Heart right ventricle (tissue), 16 donors: ENCODE data around the gene RFC1. TPM values are rescaled to one million over a fixed set of nuclear protein-coding genes. Genes with fewer than 3 reads are reported as not detected.
"Not testable (repeated sequence)": the region's sequence is repeated elsewhere in the genome, so short reads cannot be mapped to it uniquely, and the experiment has no call there.

Source experiments
- ATAC-seq, 8 donors: fragments of 200-7000 bp; cut with Tn5 transposase; one replicate each; pipeline ENCODE4 v1.9.1; 2020; ENCODE audit warnings: mild to moderate bottlenecking in 8 of 8, moderate library complexity in 8 of 8, moderate number of reproducible peaks in 1 of 8
- DNase-seq, 2 donors: peaks; one replicate each; pipeline ENCODE4 v3.0.0-alpha.2; 2020
- H3K27ac ChIP-seq, 10 donors: fragments of 200-600 bp; sonication (generic) in 2 of 10; one replicate each; pipeline versions ENCODE4 v1.5.0 to v1.8.0; 2020 to 2022; ENCODE audit warnings: mild to moderate bottlenecking in 3 of 10
- H3K27me3 ChIP-seq, 7 donors: fragments of 200-600 bp; one replicate each; pipeline ENCODE4 v1.8.0; 2021 to 2022; ENCODE audit warnings: mild to moderate bottlenecking in 2 of 7
- H3K36me3 ChIP-seq, 9 donors: fragments of 200-600 bp; sonication (generic) in 1 of 9; one replicate each; pipeline versions ENCODE4 v1.5.0 to v1.8.0; 2020 to 2022; ENCODE audit warnings: mild to moderate bottlenecking in 2 of 9
- H3K4me1 ChIP-seq, 9 donors: fragments of 200-600 bp; sonication (generic) in 1 of 9; one replicate each; pipeline versions ENCODE4 v1.5.0 to v1.8.0; 2020 to 2022; ENCODE audit warnings: mild to moderate bottlenecking in 4 of 9
- H3K4me3 ChIP-seq, 10 donors: fragments of 200-600 bp; sonication (generic) in 2 of 10; one replicate each; pipeline versions ENCODE4 v1.5.0 to v1.8.0; 2020 to 2022; ENCODE audit warnings: mild to moderate bottlenecking in 7 of 10, moderate library complexity in 2 of 10
- H3K9me3 ChIP-seq, 11 donors: fragments of 200-600 bp in 10 of 11; sonication (generic) in 2 of 11; one replicate each; pipeline versions ENCODE4 v1.5.0 to v1.8.0; 2013 to 2022; ENCODE audit warnings: mild to moderate bottlenecking in 2 of 11, control low read depth in 1 of 11, moderate library complexity in 1 of 11
- CTCF ChIP-seq, 9 donors: fragments of 200-600 bp; sonication (generic) in 2 of 9; IDR thresholded peaks; one replicate each; pipeline versions ENCODE4 v1.5.0 to v1.8.0; 2021 to 2022; ENCODE audit warnings: antibody characterized with exemption in 9 of 9, mild to moderate bottlenecking in 5 of 9, moderate library complexity in 1 of 9
- WGBS, 2 donors: extraction: QIAGEN DNeasy Blood & Tissue Kit; methylation state at CpG; one replicate each; pipeline ENCODE4 v1.1.7; 2013; ENCODE audit warnings: inconsistent platforms in 1 of 2; 5-methylcytosine and 5-hydroxymethylcytosine counted together
- intact Hi-C, 10 donors: fragments of 100-400 bp; cut with DNase I; formaldehyde crosslinking; loops; one replicate each; pipeline versions ENCODE4 v1.11.1 to v1.14.2; 2022
- polyA plus RNA-seq, 2 donors: library from polyadenylated mRNA; stranded (reverse); fragments of 200-250 nt; gene quantifications; one replicate each; pipeline ENCODE4 v1.2.3, GENCODE V29; 2013
- total RNA-seq, 10 donors: library from RNA; stranded (reverse); fragmentation: NEBNext Ultra II Directional in 3 of 10; extraction: Animal tissue kit (Norgen Biotek cat#: 25700) in 3 of 10; gene quantifications; one replicate each; pipeline versions ENCODE4 v1.2.1 to v1.2.4, GENCODE V29; 2021 to 2023
- donor health status: Arrhythmogenic right ventricular cardiomyopathy.
- donor health status: ischemic (EF 13 %, LVEDD 7.1; RV severe dilation, severe dysfunction).
- donor health status: healthy with polysubstance abuse.
- donor health status: DM: no; HTN: yes; CAD: no.
- donor health status: DM: no; HTN: no; CAD: no.
- donor health status: ischemic (EF 25% LVEDD 6.9; RV normal size, moderate dysfunction).
- donor health status: ischemic (EF 25% LVEDD 5.7; RV mildly dilated, moderate dysfunction).
- donor health status: healthy.
- donor health status: DM: yes; HTN: yes; CAD: no.
- donor health status: Ischemic cardiomyopathy.
- donor health status: ischemic (EF 35%, LVEDD 5.7; RV mildly dilated, moderate dysfunction).
- donor health status: nonischemic (EF 11% LVEDD 7.7; RV severe dilation, severe dysfunction).
- donor health status: DM: yes; HTN: yes; CAD: no.
- donor health status: PGD.
- donor health status: ischemic (EF 29% LVEDD 5.4; RV normal size, mild dysfunction).
- donor health status: nonischemic (EF 23%, LVEDD 6.1; RV moderate dilation, normal function).

The RFC1 gene
- total and polyA plus RNA-seq, 12 donors: 5.7 to 31.0 (median 23.3) TPM

- 76 to 79% methylated on average over 3 of the region's 3 CpGs for WGBS, 2 donors
- Histone ChIP-seq H3K4me3 (no peak overlapping the region), H3K9me3 (no peaks in the 10 kb centered on the region), H3K27me3 (no peaks in the 10 kb centered on the region), H3K36me3 (peaks cover 0 to 6% (median 0%) of the 10 kb centered on the region in 9 donors), H3K27ac (no peak overlapping the region), H3K4me1 (peaks cover 0 to 26% (median 21%) of the 10 kb centered on the region in 9 donors)
- intact Hi-C loops: no loop called here
- ATAC-seq (no peak), DNase-seq (no peak)
- TF ChIP-seq CTCF (IDR thresholded peaks at IDR 0.05): no peak
Measured at GRCh38 chr4:39362827-39363226, 3.3 kb downstream of the RFC1 start.

- H3K27me3 ChIP-seq, H3K36me3 ChIP-seq, H3K9me3 ChIP-seq, ATAC-seq, DNase-seq, H3K27ac ChIP-seq, H3K4me3 ChIP-seq, intact Hi-C loops: not testable (repeated sequence)
- peaks cover 0 to 35% (median 22%) of the 10 kb centered on the region in 9 donors for H3K4me1 ChIP-seq
- 94 to 96% methylated on average over 4 of the region's 4 CpGs for WGBS, 2 donors
Measured at GRCh38 chr4:39360611-39361010, 5.6 kb downstream of the RFC1 start.

GRCh38 chr4:39357002-39357401, 9.2 kb downstream of the RFC1 start:
- Histone ChIP-seq H3K27me3 (no peaks in the 10 kb centered on the region), H3K4me3 (no peak overlapping the region), H3K36me3 (peaks cover 0 to 6% (median 0%) of the 10 kb centered on the region in 9 donors), H3K4me1 (peaks cover 0 to 38% (median 20%) of the 10 kb centered on the region in 9 donors), H3K9me3 (no peaks in the 10 kb centered on the region), H3K27ac (peak overlapping the region in 1 of 10 donors; percentile 18)
- no peak for ATAC-seq
- 95 to 97% methylated on average over 1 of the region's 1 CpG for WGBS, 2 donors
- intact Hi-C loops: no loop called here
- TF ChIP-seq CTCF (IDR thresholded peaks at IDR 0.05): no peak
- no peak for DNase-seq

- ATAC-seq (peak in 3 of 8 donors; percentile 6 to 9 (median 8)), DNase-seq (no peak)
- 7 to 9% methylated on average over 1 of the region's 1 CpG for WGBS, 2 donors
Measured at GRCh38 chr4:39354254-39354552, 12.0 kb downstream of the RFC1 start.

More at GRCh38 chr4:39354254-39354552, 12.0 kb downstream of the RFC1 start:
- Histone ChIP-seq H3K4me3 (peak overlapping the region in 6 of 10 donors; percentile 30 to 45 (median 40)), H3K27ac (peak overlapping the region in 9 of 10 donors; percentile 5 to 88 (median 70)), H3K36me3 (peaks cover 0 to 22% (median 10%) of the 10 kb centered on the region in 9 donors), H3K27me3 (no peaks in the 10 kb centered on the region), H3K4me1 (peaks cover 0 to 38% (median 20%) of the 10 kb centered on the region in 9 donors), H3K9me3 (peaks cover 0 to 13% (median 0%) of the 10 kb centered on the region in 11 donors)
- no peak for TF ChIP-seq CTCF (IDR thresholded peaks at IDR 0.05)
- intact Hi-C loops: no loop called here
